NOMO-1 treated with DMSO at 0.1 percent for 48 hours (cell line): Measurements from ENCODE around the gene NUDT4.
"Not testable (repeated sequence)": the region's sequence is repeated elsewhere in the genome, so short reads cannot be mapped to it uniquely, and the experiment has no call there.

Experiments
- DNase-seq: peaks from one replicate; lab custom pipeline; 2025; ENCODE audit not compliant: unreplicated experiment; lab: John Stamatoyannopoulos, UW

The NUDT4 gene

DNA sequence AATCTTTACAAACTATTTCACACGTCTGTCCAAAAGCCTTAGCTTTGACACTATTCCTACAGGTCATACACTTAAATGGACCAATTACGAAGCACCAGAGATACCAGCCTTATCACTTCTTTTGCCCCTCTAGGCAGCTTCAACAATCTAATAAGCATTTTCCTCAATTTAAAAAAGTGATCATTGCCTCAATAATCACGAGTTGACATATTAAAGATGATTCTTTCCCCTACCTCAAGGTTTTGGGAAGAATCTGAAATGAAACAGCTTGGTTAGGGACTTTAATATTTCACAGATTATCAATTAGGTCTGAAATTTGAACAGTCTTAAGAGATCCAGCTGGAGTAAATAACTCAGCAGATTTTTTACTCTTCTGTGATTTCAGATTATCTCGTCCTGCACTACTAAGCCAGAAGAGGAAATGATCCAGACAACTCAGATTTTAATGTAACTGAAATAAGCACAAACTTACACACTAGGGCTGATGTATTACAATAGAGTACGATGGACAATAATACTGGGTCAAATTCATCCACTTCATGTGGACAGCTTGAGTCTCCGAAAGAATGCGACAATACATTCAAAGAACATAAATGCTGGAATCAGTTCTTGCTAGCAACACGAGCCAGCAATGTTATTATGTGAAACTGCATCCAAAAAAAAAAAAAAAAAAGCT, 48.1 kb downstream of the NUDT4 start:
- DNase-seq = no peak

- DNase-seq = no peak
Observed at GRCh38 chr12:93426412-93426805, 48.7 kb downstream of the NUDT4 start.

DNA sequence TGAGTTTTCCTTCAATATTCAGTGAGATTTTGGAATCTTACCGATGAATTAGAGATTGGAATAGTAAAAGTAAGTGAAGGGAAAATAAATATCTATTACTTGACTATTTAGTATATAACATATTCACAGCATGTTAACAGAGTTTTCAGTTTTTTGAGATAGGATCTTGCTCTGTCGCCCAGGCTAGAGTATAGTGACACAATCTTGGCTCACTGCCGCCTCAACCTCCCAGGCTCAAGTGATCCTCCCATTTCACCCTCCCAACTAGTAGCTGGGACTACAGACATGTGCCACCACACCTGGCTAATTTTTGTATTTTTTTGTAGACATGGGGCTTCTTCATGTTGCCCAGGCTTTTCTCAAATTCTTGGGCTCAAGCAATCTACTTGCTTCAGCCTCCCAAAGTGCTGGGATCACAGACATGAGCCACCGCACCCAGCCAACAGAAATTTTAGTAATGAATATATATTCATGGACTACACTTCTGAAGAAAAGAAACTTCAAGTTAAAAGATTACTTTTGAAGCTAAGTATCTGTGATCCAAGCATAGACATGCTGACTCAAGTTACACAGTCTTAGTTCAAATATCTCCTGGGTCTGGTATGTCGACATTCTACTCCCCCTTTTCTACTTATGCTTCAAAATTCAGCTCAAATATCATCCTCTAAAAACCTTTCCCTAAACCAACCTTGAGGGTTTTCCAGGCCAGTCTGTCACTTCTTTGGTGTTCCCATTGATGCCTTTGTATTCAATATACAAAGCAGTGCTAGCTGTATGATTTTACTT, 50.2 kb downstream of the NUDT4 start:
- no peak for DNase-seq

GRCh38 chr12:93429448-93429847, 51.7 kb downstream of the NUDT4 start:
- no peak for DNase-seq

DNA sequence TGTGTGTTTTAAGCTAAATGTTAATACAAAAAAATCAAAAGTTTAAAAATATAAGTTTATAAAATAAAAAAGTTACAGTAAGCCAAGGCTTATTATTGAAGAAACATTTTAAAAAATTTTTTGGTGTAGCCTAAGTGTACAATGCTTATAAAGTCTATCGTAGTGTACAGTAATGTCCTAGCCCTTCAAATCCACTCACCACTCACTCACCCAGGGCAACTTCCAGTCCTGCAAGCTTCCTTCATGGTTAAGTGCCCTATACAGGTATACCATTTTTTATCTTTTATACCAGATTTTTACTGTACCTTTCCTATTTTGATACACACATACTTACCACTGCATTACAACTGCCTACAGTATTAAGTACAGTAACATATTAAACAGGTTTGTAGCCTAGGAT, 52.1 kb downstream of the NUDT4 start:
- DNase-seq = no peak

GRCh38 chr12:93430280-93430679, 52.6 kb downstream of the NUDT4 start:
- no peak for DNase-seq

- not testable (repeated sequence) for DNase-seq
Observed at GRCh38 chr12:93432031-93432430, 54.3 kb downstream of the NUDT4 start.

GRCh38 chr12:93434256-93434865, 56.6 kb downstream of the NUDT4 start:
- DNase-seq = peak; percentile 76

DNA sequence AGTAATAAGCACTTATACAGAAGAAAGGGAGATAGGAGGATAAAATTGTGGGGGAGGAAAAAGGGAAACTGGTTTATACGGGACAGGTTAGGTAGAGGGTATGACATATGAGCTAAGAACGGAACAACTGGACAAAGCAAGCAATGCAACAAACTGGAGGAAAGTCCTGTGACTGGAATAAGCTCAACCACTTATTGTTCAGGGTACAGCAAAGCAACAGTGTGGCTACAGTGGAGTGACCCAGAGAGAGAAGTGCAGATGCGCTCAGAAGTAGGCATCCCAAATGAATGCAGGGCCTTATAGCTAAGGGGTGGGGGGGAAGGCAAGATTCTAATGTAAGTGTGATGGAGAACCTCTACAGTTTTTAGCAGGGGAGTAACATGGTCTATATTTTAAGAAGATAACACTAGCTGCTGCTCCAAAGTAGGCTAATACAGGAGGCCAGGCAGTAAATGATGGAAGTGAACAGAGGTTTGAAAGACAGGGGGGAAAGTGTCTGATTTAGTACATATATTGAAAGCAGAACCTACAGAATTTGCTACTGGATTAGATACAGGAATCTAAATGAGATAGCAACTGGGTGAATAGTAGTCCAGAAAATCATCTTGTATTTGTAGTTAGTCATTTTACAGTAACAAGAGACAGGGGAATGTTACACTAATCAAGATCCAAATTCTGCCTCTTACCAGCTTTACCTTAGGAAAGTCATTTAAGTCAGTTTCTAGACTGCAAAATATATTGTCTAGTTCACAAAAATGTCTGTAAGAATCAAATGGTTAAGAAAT, 60.7 kb downstream of the NUDT4 start:
- no peak for DNase-seq

DNA sequence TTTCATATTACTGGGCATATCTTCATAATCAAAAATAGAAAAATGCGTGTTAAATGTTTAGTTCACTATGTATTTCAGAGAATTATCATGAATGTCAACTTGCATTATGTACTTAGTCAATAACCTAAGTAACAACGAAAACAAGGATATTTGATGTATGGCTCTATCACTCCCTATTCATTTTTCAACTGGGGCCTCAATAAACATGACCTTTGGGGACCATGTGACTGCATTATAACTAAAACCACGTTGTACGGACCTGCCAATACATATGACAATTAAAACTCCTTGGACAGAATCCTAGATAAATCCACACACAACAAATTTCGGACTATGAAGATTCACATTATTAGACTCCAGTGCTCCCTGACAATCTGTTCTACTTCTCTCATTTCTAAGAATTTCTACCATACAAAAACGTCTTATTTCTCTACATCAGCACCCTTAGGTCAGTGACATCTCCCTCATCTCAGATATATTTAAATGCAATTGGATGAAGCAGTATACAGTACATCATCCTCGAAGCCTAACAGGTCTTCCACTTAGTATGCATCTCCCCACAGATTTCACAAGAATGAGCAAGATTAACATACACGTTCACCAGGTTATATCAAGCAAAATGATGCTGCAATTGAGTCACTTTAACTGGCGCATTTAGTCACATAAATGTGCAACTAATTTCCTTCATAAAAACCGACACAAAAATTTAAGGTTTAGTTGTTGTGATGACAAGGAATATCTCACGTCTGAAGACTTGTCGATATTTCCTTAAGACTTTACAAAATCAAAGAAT, 62.5 kb downstream of the NUDT4 start:
- no peak for DNase-seq

GRCh38 chr12:93441081-93441616, 63.4 kb downstream of the NUDT4 start:
- DNase-seq = no peak

DNA sequence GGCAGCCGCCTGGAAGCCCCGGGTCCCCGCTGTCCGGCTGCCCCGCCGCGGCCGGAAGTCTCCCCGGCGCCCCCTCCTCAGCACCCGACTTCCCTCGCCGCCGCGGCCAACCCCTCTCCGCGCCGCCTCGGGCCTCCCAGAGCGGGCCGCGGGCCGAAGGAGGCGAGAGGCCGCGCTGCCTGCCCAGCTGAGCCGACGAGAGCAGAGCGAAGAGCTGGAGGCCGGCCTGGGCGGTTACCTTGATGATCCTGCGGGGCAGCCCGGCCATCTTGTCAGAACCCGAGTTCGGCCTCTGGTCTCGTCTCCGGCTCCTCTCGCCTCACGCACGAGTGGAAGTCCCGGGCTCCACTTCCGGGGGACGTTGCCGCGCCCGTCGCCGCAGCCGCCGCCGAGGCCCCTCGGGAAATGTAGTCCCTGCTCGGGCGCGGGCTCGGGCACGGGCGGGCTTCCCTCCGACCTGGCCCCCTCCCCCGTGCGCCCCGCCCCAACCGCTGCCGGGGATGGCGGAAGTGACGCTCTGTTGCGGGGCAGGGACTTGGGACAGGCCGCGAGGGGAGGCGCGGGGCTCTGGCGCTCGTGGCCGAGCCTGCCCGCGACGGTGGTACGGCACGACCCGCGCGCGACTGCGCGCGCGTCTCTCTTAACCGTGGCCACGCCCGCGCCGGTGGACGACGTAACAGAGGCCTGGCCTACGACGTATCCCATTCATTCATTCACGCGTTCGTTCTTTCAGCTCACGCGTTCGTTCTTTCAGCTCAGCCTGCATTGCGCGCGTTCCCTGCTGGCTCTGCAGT, 64.1 kb downstream of the NUDT4 start, which contains the start of gene UBE2N:
TSS of gene UBE2N (minus strand) at position 331 of the 794 bp plus-strand sequence. CDS start at position 268, 63 bp downstream.
- DNase-seq = peak; percentile 94

DNA sequence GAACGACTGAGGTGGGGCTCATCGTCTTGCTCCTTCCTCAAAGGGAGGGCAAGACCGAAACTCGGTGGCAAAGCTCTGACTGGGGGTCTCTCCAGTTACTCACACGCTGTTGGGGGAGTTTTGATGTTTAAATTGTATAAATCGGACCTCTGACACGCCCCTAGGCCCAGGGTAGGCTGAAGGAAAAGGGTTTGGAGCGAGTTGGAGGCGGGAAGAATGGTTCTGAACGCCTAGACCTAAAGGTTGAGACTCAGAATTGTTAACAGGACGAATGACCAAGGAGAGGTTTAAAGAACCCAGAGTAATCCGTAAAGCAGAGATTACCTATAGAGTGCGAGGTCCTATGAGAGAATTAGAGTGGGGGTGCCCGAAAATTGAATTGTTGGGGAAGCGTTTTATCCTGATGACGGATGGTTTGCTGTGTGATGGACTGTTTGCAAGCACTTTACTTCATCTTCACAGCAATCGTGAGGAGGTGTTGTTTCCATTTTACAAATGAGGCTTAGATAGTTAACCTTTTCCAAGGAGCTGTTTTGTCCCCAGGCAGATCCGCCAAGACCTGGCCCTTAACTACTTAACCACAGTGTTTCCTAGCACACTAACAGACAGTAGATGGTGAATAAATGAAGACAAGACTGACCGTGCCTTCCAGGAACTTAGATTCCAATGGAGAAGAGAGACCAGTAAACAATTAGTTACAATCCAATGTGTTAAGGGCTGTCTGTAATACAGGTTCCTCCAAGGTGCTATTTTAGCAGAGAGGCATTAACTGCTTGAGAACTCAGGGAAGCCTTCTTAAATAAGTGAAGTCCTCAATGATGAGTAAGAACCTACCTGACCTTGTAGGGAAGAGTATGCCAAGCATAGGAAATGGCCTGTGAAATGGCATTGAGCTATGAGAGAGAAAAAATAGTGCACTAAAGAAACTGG, 65.0 kb downstream of the NUDT4 start:
- no peak for DNase-seq

- DNase-seq = no peak
Observed at GRCh38 chr12:93443576-93443975, 65.9 kb downstream of the NUDT4 start.

- DNase-seq = no peak
Observed at GRCh38 chr12:93447555-93448290, 70.0 kb downstream of the NUDT4 start.

- no peak for DNase-seq
Observed at GRCh38 chr12:93448796-93449195, 71.1 kb downstream of the NUDT4 start.

GRCh38 chr12:93449277-93449676, 71.6 kb downstream of the NUDT4 start:
- no peak for DNase-seq
